Measurements from ENCODE around the gene SPP1.
"Not testable (repeated sequence)": the region's sequence is repeated elsewhere in the genome, so short reads cannot be mapped to it uniquely, and the experiment has no call there.

Gene SPP1

GRCh38 chr4:87975466-87975865 lies at the start of gene SPP1:
TSS of gene SPP1 (plus strand) at chr4:87975714. CDS start at chr4:87976896, 1,182 bp downstream.
- DNase-seq = peak; percentile 39

GRCh38 chr4:87926554-87927098 lies 48.9 kb upstream of the SPP1 start:
- no peak for DNase-seq

GRCh38 chr4:87930629-87931028 lies 44.9 kb upstream of the SPP1 start:
- no peak for DNase-seq

GRCh38 chr4:87931932-87932331 lies 43.6 kb upstream of the SPP1 start:
- DNase-seq = no peak

- DNase-seq = no peak
Measured at GRCh38 chr4:87932718-87933141, 42.8 kb upstream of the SPP1 start.

GRCh38 chr4:87933337-87933736 lies 42.2 kb upstream of the SPP1 start:
- no peak for DNase-seq

GRCh38 chr4:87934157-87934704 lies 41.3 kb upstream of the SPP1 start:
- no peak for DNase-seq

- DNase-seq = no peak
Measured at GRCh38 chr4:87934973-87935372, 40.5 kb upstream of the SPP1 start.

- not testable (repeated sequence) for DNase-seq
Measured at GRCh38 chr4:87935954-87936353, 39.6 kb upstream of the SPP1 start.

GRCh38 chr4:87937523-87937922 lies 38.0 kb upstream of the SPP1 start:
- no peak for DNase-seq

GRCh38 chr4:87938746-87939145 lies 36.8 kb upstream of the SPP1 start:
- no peak for DNase-seq

- no peak for DNase-seq
Measured at GRCh38 chr4:87939978-87940690, 35.4 kb upstream of the SPP1 start.

GRCh38 chr4:87940809-87941208 lies 34.7 kb upstream of the SPP1 start:
- DNase-seq = not testable (repeated sequence)

- no peak for DNase-seq
Measured at GRCh38 chr4:87941537-87942392, 33.7 kb upstream of the SPP1 start.

- no peak for DNase-seq
Measured at GRCh38 chr4:87943660-87944149, 31.8 kb upstream of the SPP1 start.

- DNase-seq = no peak
Measured at GRCh38 chr4:87944967-87945366, 30.5 kb upstream of the SPP1 start.

GRCh38 chr4:87946766-87947165 lies 28.7 kb upstream of the SPP1 start:
- DNase-seq = no peak

- no peak for DNase-seq
Measured at GRCh38 chr4:87947381-87948160, 27.9 kb upstream of the SPP1 start.

GRCh38 chr4:87949961-87950360 lies 25.6 kb upstream of the SPP1 start:
- DNase-seq = no peak

GRCh38 chr4:87950493-87950892 lies 25.0 kb upstream of the SPP1 start:
- no peak for DNase-seq

- no peak for DNase-seq
Measured at GRCh38 chr4:87950936-87951511, 24.5 kb upstream of the SPP1 start.

- DNase-seq = no peak
Measured at GRCh38 chr4:87953826-87954225, 21.7 kb upstream of the SPP1 start.

Measured in right hindlimb (tissue), 1 donor.